Right lung (tissue), 5 donors: ENCODE data around the gene IFT57. TPM values are rescaled to one million over a fixed set of nuclear protein-coding genes. Genes with fewer than 3 reads are reported as not detected.

Experiments
- DNase-seq, 2 donors: peaks; one replicate each; pipeline ENCODE4 v3.0.0-alpha.2; 2013
- polyA plus RNA-seq, 5 donors: library from polyadenylated mRNA; unstranded; fragments of 120-200 nt; gene quantifications; one replicate each; pipeline versions ENCODE4 v1.2.1 to v1.2.3, GENCODE V29; 2013; ENCODE audit warnings: inconsistent platforms in 1 of 5, low replicate concordance in 1 of 5; ENCODE audit not compliant: insufficient read length in 5 of 5, insufficient read depth in 1 of 5

IFT57 gene
- polyA plus RNA-seq, 5 donors, result 71.2 to 86.0 (median 79.0) TPM

- no peak for DNase-seq
Observed at GRCh38 chr3:108127301-108127988, 94.8 kb downstream of the IFT57 start.

- no peak for DNase-seq
Observed at GRCh38 chr3:108126348-108126747, 95.9 kb downstream of the IFT57 start.

- no peak for DNase-seq
Observed at GRCh38 chr3:108125550-108126071, 96.6 kb downstream of the IFT57 start.

- DNase-seq, result no peak
Observed at GRCh38 chr3:108125153-108125543, 97.1 kb downstream of the IFT57 start.

GRCh38 chr3:108124337-108125152 lies 97.7 kb downstream of the IFT57 start:
- DNase-seq, result no peak

GRCh38 chr3:108123326-108123725 lies 98.9 kb downstream of the IFT57 start:
- DNase-seq, result no peak

- DNase-seq, result no peak
Observed at GRCh38 chr3:108122276-108122675, 99.9 kb downstream of the IFT57 start.

- DNase-seq, result no peak
Observed at GRCh38 chr3:108119398-108120104, 102.7 kb downstream of the IFT57 start.

GRCh38 chr3:108118038-108118768 lies 104.0 kb downstream of the IFT57 start:
- DNase-seq, result no peak

GRCh38 chr3:108117241-108117775 lies 104.9 kb downstream of the IFT57 start:
- no peak for DNase-seq

GRCh38 chr3:108114423-108115065 lies 107.7 kb downstream of the IFT57 start:
- DNase-seq, result no peak

GRCh38 chr3:108113975-108114374 lies 108.2 kb downstream of the IFT57 start:
- no peak for DNase-seq

GRCh38 chr3:108110934-108111333 lies 111.3 kb downstream of the IFT57 start:
- no peak for DNase-seq

Other genes with a start within 250 kb of the IFT57 start
- 100 to 1,000 TPM; 107 to 238 (median 189) TPM for gene CD47, start 131.4 kb downstream of the IFT57 start, polyA plus RNA-seq
- 1 to 10 TPM in 4 of 5 donors, under 1 TPM in 1; 0.31 to 3.1 (median 2.2) TPM for gene HHLA2, start 74.1 kb upstream of the IFT57 start, polyA plus RNA-seq